Left cardiac atrium (tissue), 4 donors: ENCODE measurements around the gene AGRN. TPM values are rescaled to one million over a fixed set of nuclear protein-coding genes. Genes with fewer than 3 reads are reported as not detected.
"Not testable (repeated sequence)": the region's sequence is repeated elsewhere in the genome, so short reads cannot be mapped to it uniquely, and the experiment has no call there.

ENCODE experiments used
- ATAC-seq, 2 donors: fragments of 200-7000 bp; cut with Tn5 transposase; one replicate each; pipeline ENCODE4 v1.9.1; 2020; ENCODE audit warnings: mild to moderate bottlenecking in 2 of 2, moderate library complexity in 2 of 2
- DNase-seq: peaks from one replicate; pipeline ENCODE4 v3.0.0-alpha.2; 2020
- intact Hi-C, 2 donors: fragments of 100-400 bp; cut with DNase I; formaldehyde crosslinking; loops; one replicate each; pipeline versions ENCODE4 v1.14.1 to v1.15.1; 2022 to 2023
- total RNA-seq, 2 donors: library from RNA; stranded (reverse); fragmentation: NEBNext Ultra II Directional; extraction: Animal tissue kit (Norgen Biotek cat#: 25700); gene quantifications; one replicate each; pipeline ENCODE4 v1.2.1, GENCODE V29; 2021
- donor health status: DM: no; HTN: yes; CAD: no.
- donor health status: DM: no; HTN: yes; CAD: no; lungs with severe emphysema.
- donor health status: DM: yes; HTN: yes; CAD: no.
- donor health status: Dilated cardiomyopathy.

The AGRN gene
- total RNA-seq, 2 donors from 2014 or later: 14.8 to 25.7 TPM

DNA sequence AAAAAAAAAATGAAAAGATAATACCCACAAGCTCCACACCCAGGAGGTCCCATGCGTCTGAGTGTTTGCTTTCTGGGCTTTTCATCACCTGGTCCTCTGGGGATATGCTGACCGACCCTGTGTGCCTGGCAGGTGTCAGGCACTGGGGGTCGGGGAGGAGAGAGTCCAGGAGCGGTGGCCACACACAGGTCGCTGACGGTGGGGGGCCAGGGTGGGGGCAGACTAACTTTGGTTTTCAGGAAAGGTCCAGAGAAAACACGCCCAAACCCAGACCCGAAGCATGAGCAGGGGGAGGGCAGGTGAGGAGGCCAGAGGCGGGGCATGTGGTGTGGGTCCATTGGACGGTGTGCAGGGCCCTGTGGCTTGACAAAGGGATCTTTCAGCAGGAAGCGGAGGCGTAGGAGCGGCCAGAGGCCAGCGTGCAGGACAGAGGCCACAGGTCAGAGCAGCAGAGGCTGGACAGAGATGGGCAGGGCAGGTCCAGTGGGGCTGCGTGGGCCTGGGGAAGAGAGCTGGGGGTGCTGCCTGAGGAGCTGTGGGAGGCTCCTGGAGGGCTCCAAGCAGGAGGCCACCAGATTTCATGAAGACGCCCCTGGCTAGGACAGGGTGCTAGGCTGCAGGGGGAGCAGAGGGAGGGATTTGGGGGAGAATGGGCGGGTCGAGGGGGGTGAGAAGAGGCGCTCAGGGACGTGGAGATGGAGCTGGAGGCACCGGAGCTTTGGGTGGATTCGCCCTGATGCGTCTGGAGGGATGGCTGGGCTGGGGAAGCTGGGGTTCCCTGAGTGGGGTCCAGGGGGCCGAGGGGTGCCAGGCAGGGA lies 38.4 kb downstream of the AGRN start:
- ATAC-seq (no peak), DNase-seq (no peak)
- intact Hi-C loops: no loop called here

DNA sequence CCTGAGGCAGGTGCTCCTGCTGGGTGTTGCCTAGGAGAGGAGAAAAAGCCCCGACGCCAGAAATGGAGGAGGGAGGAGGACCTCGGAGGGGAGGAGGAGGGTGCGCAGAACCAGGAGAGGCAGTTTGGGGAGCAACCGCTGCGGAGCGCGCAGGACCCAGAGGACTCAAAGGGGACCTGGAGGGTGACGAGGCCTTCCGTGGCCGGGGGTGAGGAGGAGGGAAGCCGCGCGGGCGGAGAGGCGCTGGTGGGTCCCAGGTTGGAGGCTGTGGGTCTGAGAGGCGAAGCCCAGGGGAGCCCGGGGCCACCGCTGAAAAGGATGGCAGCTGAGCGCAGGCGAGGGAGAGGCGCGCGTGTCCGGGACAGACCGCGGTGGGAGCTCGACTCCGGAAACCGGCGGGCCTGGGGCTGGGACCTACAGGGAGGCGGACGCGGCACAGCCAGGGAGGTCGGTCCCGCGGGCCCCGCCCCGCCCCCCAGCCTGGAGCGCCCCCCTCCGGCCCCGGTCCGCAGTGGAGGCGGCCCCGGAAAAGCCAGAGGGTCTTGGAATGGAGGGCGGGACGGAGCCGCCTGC lies 39.1 kb downstream of the AGRN start:
- peak; percentile 24 to 36 for ATAC-seq
- no peak for DNase-seq
- intact Hi-C loops: no loop called here

DNA sequence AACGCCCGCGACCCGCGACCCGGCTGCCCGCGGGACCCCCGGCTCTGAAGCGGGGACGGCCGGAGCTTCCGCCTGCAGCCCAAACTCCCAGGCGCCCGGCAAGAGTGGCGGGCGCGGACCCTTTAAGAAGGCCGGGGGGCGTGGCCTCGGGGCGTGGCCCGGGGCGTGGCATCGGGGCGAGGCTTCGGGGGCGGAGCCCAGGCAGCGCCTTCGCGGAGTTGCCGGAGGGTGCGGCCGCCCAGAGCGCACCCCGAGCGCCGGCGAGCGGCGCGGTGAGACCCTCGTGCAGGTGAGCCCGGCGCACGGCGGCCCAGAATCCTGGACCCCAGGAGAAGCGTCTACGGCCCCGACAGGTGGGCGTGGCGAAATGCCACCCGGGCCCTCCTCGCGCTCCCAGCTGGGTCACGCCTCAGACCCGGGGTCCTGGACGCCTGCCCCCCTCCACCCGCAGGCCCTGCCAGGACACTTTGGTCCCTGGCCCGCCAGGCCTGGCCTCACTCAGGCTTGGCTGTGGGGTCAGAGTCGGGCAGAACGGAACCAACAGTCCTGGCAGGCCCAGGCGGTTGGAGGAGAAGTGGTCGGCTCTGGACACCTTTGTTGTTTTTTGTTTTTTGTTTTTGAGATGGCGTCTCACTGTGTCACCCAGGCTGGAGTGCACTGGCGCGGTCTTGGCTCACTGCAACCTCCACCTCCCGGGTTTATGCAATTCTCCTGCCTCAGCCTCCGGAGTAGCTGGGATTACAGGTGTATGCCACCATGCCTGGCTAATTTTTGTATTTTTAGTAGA lies 39.8 kb downstream of the AGRN start:
- intact Hi-C loops: loop anchor here in 1 of 2 donors (5.0 kb wide), 1 partner anchor 77 kb away; the partner anchor contains the start of gene PERM1
- ATAC-seq (peak; percentile 92 to 93), DNase-seq (peak; percentile 90)

DNA sequence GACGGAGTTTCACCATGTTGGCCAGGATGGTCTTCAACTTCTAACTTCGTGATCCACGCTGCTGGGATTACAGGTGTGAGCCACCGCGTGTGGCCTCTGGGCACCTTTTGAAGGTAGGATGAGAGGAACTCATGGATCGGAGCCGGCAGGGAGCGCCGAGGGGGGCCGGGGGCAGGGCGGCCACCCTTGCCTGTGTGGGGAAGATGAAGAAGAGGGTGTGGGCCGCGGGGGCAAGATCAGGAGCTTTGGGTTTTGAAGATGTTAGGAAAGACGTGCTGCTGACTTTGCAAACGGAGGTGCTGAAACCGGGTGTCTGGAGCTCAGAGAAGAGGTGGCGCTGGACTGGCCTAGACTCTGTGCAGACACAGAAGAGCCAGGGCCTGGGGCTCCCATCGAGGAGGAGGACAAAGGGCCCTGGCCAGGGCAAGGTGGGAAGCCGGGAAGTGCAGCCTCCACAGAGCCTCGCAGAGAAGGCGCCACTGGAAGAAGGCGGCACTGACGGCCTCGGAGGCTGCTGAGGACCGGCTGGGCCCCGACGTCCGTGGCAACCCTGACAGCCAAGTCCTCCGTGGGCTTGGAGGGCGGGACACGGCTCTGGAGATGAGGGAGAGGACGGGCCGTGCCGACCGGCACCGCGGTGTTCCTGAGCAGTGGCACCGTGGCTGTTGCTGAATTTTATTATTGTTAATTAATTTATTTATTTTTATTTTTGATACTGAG lies 40.5 kb downstream of the AGRN start:
- DNase-seq (no peak), ATAC-seq (no peak)
- intact Hi-C loops: loop anchor here in 1 of 2 donors (5.0 kb wide), 1 partner anchor 78 kb away; the partner anchor contains the start of gene PERM1

DNA sequence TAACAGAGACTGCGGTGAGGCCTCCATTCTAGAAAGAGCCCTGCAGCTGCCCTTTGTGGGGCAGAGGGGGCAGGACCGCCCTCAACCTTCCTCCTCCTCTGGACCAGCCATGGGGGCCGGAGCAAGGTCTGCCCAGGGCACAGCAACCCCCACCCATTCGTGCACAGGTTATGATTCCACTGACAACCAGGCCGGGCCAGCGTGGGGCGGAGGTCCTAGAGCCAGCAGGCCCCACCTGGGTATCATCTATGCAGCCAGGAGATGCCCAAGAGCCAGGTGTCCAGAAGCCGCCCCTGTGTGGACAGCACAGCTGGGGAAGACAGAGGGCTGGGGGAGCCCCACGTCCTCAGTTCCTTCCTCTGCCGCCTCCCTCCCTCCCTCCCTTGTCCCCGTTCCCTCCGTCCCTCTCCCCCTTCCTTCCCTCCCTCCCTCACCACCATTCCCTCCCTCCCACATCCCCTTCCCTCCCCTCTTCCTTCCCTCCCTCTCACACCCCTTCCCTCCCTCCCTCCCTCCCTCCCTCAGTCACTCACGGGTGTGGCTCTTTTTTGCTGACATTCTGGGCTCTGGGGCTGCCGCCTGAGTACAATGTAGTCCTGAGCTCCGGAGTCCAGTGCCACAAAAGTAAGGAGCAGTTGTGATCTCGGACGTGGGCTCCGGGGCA lies 41.9 kb downstream of the AGRN start:
- intact Hi-C loops: loop anchor here (2.0 to 5.0 kb wide), 2 partner anchors 79 to 80 kb away; partner anchors contain the start of gene PERM1 (in 2 of the 2)
- ATAC-seq (no peak), DNase-seq (no peak)

DNA sequence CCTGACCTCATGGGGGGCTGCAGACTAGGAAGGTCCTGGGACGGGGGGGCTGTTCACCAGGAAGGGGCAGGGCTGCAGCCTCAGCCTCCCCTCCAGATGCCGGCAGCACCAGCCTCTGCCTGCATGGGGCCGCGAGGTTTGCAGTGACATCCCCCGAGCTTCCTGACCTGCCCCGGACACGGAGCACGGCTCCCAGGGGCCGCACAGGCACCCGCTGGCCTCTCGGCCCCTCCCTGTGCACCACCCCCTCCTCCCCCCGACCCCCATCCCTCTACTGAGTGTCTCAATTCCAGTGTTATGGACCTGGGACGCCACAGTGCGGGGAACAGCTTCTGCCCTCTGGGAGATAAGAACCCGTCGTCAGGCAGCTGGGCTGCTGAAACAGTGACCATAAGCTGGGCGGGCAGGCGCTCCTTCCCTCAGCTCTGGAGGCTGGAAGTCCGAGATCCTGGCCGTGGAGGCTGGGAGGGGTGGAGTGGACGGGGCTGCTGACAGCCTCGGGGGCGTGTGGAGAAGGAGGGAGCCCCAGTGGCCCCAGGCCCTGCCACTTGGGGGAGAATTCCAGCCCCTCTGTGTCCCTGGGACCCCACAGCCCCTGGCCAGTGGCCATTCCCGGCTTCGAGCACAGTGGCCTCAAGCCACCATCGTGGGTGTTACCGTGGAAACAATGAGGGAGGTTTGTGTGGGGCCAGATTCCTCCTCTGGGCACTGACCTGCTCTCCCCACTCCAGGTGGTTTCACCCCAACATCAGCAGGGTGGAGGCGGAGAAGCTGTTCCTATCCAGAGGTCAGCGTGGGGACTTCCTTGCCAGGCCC lies 42.6 kb downstream of the AGRN start:
- no peak for ATAC-seq
- DNase-seq: no peak
- intact Hi-C loops: loop anchor here (2.0 to 5.0 kb wide), 2 partner anchors 80 kb away; partner anchors contain the start of gene PERM1 (in 2 of the 2)

DNA sequence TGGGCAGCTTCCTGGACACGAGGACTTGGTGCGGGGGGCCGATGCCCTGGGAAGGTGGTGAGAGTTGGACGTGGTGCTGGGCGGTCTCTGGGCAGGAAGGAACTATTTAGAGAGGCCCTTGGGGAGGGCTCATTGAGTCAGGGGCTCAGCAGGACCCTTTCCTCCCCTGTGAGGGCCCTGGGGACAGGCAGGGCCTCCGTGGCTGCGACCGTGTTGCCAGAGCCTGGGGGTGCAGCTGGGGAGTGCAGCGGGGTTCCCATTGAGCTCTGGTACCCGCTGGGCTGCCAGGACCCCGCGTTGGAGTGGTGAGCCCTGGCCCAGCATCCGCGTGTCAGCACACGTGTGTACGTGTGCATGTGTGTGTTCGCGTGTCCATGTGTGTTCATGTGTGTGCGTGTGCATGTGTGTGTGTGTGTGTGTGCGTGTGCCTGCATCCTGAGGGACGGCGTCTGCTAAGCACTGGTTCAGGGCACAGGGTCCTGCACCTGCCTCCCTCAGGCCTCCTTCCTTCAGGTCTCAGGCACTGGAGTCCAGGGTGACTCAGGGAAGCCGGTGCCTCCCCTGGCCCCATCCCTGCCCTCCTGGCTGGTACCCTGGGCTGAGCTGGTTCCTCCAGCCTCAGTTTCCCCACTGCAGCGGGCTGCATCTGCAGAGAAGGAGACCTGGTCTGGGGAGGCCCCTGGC lies 43.5 kb downstream of the AGRN start:
- ATAC-seq (no peak), DNase-seq (no peak)
- intact Hi-C loops: loop anchor here (2.0 to 5.0 kb wide), 2 partner anchors 81 kb away; partner anchors contain the start of gene PERM1 (in 2 of the 2)

DNA sequence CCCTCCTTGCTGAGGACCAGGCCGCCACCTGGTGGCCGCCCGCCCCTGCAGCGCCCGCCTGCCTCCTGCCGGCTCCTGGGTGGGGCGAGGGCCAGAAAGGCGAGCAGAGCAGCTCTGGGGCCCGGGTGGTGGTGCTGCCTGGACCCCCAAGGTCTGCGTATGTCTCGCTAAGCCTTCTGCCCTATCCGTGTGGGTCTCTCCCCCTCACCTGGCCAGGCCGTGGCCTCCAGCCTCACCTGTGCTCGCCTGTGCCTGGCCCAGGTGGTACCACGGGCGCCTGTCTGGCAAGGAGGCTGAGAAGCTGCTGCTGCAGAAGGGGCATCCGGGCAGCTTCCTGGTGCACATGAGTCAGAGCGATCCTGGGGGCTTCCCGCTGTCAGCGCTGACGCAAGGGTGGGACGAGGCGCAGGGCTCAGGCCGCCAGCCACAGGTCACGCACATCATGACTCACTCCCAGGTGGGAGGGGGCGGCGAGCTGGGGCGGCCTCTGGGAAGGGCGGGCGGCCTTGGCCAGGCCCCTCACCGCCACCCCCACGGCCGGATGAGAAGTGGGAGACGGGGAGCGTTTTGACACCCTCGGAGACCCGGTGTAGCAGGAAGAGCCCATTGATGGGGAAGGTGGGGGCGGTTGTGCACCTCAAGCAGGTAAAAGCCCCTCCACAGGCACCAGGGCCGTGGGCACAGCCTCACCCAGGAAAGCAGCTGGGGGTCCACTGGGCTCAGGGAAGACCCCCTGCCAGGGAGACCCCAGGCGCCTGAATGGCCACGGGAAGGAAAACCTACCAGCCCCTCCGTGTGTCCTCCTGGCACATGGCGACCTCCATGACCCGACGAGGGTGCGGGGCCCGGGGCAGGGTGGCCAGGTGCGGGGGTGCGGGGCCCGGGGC lies 44.3 kb downstream of the AGRN start:
- intact Hi-C loops: loop anchor here (2.0 to 5.0 kb wide), 2 partner anchors 81 to 82 kb away; partner anchors contain the start of gene PERM1 (in 2 of the 2)
- DNase-seq: peak; percentile 68
- ATAC-seq: peak; percentile 52 to 67

DNA sequence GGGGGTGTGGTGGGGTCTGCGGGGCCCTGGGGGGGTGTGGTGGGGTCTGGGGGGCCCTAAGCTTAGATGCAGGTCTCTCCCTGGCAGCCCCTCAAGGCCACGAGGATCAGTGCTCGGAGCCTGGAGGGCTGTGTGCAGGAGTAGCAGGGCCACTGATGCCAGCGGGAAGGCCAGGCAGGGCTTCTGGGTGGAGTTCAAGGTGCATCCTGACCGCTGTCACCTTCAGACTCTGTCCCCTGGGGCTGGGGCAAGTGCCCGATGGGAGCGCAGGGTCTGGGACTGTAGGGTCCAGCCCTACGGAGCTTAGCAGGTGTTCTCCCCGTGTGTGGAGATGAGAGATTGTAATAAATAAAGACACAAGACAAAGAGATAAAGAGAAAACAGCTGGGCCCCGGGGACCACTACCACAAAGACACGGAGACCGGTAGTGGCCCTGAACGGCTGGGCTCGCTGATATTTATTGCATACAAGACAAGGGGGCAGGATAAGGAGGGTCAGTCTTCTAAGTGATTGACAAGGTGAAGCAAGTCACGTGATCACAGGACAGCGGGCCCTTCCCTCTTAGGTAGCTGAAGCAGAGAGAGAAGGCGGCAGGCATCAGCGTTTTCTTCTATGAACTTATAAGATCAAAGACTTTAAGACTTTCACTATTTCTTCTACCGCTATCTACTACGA lies 45.5 kb downstream of the AGRN start:
- DNase-seq: no peak
- ATAC-seq: no peak
- intact Hi-C loops: no loop called here

DNA sequence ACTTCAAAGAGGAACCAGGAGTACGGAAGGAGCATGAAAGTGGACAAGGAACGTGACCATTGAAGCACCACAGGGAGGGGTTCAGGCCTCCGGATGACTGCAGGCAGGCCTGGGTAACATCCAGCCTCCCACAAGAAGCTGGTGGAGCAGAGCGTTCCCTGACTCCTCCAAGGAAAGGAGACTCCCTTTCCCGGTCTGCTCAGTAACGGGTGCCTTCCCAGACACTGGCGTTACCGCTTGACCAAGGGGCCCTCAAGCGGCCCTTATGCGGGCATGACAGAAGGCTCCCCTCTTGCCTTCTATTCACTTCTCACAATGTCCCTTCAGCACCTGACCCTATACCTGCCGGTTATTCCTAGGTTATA lies 46.0 kb downstream of the AGRN start:
- ATAC-seq, DNase-seq, intact Hi-C loops: not testable (repeated sequence)

DNA sequence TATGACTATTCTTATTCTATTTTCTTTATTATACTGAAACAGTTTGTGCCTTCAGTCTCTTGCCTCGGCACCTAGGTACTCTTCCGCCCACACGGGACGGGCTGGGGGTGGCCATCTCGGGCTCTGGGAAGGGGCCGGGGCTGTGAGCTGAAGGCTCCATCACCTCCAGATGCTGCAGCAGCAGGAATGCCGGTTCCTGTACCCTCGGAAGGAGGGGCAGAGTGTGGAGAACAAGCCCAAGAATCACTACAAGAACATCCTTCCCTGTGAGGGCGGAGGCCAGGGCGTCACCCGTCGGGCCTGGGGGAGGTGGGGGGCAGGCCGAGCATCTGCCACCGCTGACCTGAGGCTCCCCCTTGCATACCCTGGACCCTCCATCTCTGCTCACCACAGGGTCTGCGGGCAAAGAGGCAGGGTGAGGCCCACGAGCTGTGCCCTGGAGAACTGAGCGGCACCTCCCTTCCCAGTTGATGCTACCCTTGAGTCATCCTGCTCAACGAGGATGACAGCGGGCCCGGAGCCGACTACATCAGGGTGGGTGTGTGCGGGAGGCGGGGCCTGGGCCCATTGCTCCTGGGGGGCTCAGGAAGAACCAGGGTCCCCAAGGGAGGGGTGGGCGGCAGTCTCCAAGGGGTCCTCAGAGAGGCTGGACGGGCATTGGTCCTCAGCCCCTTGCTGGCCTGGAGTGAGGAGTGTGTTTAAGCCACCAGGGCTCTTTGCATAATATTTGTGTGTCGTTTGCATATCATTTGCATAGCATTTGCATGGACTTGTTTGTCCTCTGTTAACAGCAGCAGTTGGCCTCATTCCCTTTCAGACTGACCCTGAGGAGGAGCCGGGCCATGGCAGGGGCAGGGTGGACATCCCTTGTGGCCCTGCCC lies 46.7 kb downstream of the AGRN start:
- ATAC-seq (no peak), DNase-seq (no peak)
- intact Hi-C loops: no loop called here

DNA sequence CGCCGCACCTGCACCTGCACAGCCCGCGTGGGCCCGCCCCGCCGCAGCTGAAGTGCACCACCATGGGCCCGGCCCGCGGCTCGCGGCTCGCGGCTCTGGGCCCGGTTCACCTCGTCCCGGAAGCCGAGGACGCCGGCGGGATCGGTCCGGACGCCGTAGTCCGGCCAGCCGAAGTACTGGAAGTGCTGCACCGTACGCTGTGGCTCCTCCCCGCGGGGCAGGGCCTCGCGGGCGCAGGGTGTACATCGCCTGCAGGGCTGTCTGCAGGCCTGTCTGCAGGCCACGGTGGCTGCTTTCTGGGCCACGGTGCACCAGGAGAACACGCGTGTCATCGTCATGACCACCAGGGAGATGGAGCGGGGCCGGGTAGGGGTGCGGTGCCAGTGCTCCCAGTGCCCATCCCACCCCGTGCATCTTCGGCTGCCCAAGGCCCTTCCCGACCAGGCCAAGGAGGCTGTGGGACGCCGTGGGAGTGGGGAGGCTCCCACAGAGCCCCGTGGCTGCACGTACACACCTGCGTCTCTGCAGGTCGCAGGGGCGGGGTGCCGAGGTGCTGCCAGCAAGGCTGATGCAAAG lies 47.5 kb downstream of the AGRN start:
- ATAC-seq (no peak), DNase-seq (no peak)
- intact Hi-C loops: no loop called here

DNA sequence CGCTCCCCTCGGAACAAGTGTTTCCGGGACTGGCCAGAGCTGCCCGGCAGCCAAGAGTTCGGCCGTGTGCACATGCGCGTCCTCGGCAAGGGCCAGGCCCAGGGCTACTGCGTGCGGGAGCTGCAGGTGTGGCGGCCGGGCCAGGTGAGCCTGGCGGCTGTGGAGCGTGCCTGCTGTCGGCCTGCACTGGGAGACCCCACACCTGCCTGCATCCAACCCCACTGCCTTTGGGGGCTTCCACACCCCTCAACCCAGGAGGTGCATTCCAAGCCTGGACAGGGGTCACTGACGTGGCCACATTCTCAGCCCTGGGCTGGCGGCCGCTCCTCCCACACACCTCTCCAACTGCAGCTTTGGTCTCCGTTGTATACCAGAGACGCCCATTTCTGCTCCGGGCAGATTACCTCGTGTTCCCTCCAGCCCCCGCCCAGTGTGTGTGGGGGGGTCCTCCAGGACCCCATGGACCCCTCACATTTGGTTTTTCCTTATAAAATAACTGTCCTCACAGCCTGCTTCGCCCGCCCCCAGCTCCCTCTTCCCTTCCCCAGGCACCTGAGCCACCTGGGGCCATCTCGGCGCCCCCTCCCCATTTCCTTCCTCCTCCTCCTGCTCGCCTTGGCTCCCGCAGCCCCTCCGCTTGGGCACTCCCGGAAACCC lies 48.1 kb downstream of the AGRN start:
- intact Hi-C loops: no loop called here
- ATAC-seq: no peak
- DNase-seq: no peak
